HepG2 (cell line): Measurements from ENCODE around the gene PRKCSH. TPM values are rescaled to one million over a fixed set of nuclear protein-coding genes. Genes with fewer than 3 reads are reported as not detected.

ENCODE experiments used
- ATAC-seq: fragments of 200-7000 bp; cut with Tn5 transposase; 3 replicates; pipeline ENCODE4 v1.9.1; 2020; ENCODE audit warnings: mild to moderate bottlenecking, moderate library complexity
- BruUV-seq: library from RNA; stranded (reverse); fragments of 400-500 nt; replicated peaks from 2 replicates; lab custom pipeline; 2021; lab: Mats Ljungman, UMichigan
- CTCF ChIA-PET: fragments of 300-600 bp; formaldehyde crosslinking; extraction: SDS; loops from one replicate; lab custom pipeline; 2021; ENCODE audit warnings: low total read pairs, inconsistent platforms, low intra/inter-chr PET ratio; lab: Yijun Ruan, JAX
- POLR2A ChIA-PET: fragments of 350-600 bp; sonication (Branson Sonifier 250); formaldehyde crosslinking; loops from one replicate; lab custom pipeline; 2020; ENCODE audit warnings: antibody characterized with exemption, inconsistent platforms; lab: Yijun Ruan, JAX
- DNase-seq: peaks from one replicate; pipeline ENCODE4 v3.0.0-alpha.2; 2015; ENCODE audit warnings: low spot score
- FAIRE-seq: peaks from 3 replicates; lab custom pipeline; 2011; peaks lifted over from hg19 to GRCh38; lab: Jason Lieb, UNC
- H2AFZ ChIP-seq: one replicate; pipeline ENCODE4 v1.6.1; 2011; ENCODE audit warnings: low read length, inconsistent platforms
- H3K27ac ChIP-seq: fragments of 300-600 bp; 3 replicates; pipeline ENCODE4 v1.8.0; 2011; ENCODE audit warnings: mixed run types, mild to moderate bottlenecking, mixed read lengths, low read length, inconsistent platforms; ENCODE audit not compliant: insufficient read depth; ENCODE audit errors: extremely low read length
- H3K27me3 ChIP-seq, 2 experiments: fragments of 200-600 bp in 1 of 2; 2 replicates in 1 of 2; 3 replicates in 1 of 2; pipeline versions ENCODE4 v1.6.0 to v1.8.0; 2011; ENCODE audit warnings: low read length in 2 of 2, mild to moderate bottlenecking in 2 of 2, moderate library complexity in 2 of 2, inconsistent platforms in 1 of 2; ENCODE audit not compliant: insufficient read depth in 2 of 2, control insufficient read depth in 1 of 2
- H3K36me3 ChIP-seq, 2 experiments: fragments of 200-600 bp in 1 of 2; replicated peaks in 1 of 2; 2 replicates in 1 of 2; 3 replicates in 1 of 2; pipeline versions ENCODE4 v1.5.1 to v1.8.0; 2011; ENCODE audit warnings: low read length in 2 of 2, inconsistent platforms in 1 of 2; ENCODE audit not compliant: insufficient read depth in 2 of 2, control insufficient read depth in 1 of 2
- H3K4me1 ChIP-seq: 2 replicates; pipeline ENCODE4 v1.5.1; 2012; ENCODE audit warnings: low read length, inconsistent platforms; ENCODE audit not compliant: insufficient read depth
- H3K4me2 ChIP-seq: 2 replicates; pipeline ENCODE4 v1.6.0; 2011; ENCODE audit warnings: low read depth, low read length, inconsistent platforms
- H3K4me3 ChIP-seq, 3 experiments: fragments of 200-600 bp in 1 of 3; sonication (generic), shearing (Covaris generic) in 1 of 3; replicated peaks in 1 of 3; 2 replicates each; pipeline ENCODE4 v1.5.1; 2011 to 2016; ENCODE audit warnings: low read length in 3 of 3, inconsistent platforms in 2 of 3, low read depth in 2 of 3, mild to moderate bottlenecking in 2 of 3, control low read depth in 1 of 3, mixed read lengths in 1 of 3; ENCODE audit not compliant: insufficient read depth in 1 of 3
- H3K79me2 ChIP-seq: one replicate; pipeline ENCODE4 v1.6.1; 2011; ENCODE audit warnings: low read length, inconsistent platforms; ENCODE audit not compliant: insufficient read depth
- H3K9ac ChIP-seq: 2 replicates; pipeline ENCODE4 v1.6.0; 2011; ENCODE audit warnings: mild to moderate bottlenecking, low read depth, low read length, inconsistent platforms; ENCODE audit not compliant: insufficient read depth
- H3K9me3 ChIP-seq: 2 replicates; pipeline ENCODE4 v1.5.1; 2012; ENCODE audit warnings: mild to moderate bottlenecking, low read length
- H4K20me1 ChIP-seq: 2 replicates; pipeline ENCODE4 v1.6.0; 2011; ENCODE audit warnings: inconsistent platforms, mild to moderate bottlenecking, low read length, moderate library complexity; ENCODE audit not compliant: insufficient read depth
- CBX2 ChIP-seq, 2 experiments: fragments of 200-600 bp in 1 of 2; sonication (generic); formaldehyde crosslinking in 1 of 2; IDR thresholded peaks; 2 replicates each; pipeline versions ENCODE4 v1.7.0 to v1.8.1; 2018 to 2022; ENCODE audit warnings: low read depth in 2 of 2, low read length in 1 of 2, mild to moderate bottlenecking in 1 of 2, missing genetic modification reagents in 1 of 2
- THRA ChIP-seq: sonication (generic); formaldehyde crosslinking; IDR thresholded peaks from 2 replicates; pipeline ENCODE4 v1.4.0; 2020; ENCODE audit warnings: missing genetic modification reagents, borderline replicate concordance
- ZNF615 ChIP-seq: sonication (generic); formaldehyde crosslinking; IDR thresholded peaks from 2 replicates; pipeline ENCODE4 v1.5.0; 2020; ENCODE audit warnings: mild to moderate bottlenecking, missing genetic modification reagents, borderline replicate concordance
- ZNF788 ChIP-seq: sonication (generic); formaldehyde crosslinking; IDR thresholded peaks from 2 replicates; pipeline ENCODE4 v1.5.0; 2020; ENCODE audit warnings: mild to moderate bottlenecking, missing genetic modification reagents, borderline replicate concordance
- WGBS: methylation state at CpG from one replicate; pipeline ENCODE4 v1.1.6; 2017; ENCODE audit warnings: low lambda C conversion rate; 5-methylcytosine and 5-hydroxymethylcytosine counted together
- in situ Hi-C: cut with HindIII; loops from 2 replicates; pipeline ENCODE4 v1.10.0; 2017; ENCODE audit warnings: low pct_unique_long_range_greater_than_20kb; ENCODE audit not compliant: extremely low pct_ligation_motif_present
- intact Hi-C: fragments of 100-400 bp; cut with micrococcal nuclease; formaldehyde crosslinking; loops from one replicate; pipeline ENCODE4 v1.10.0; 2022; ENCODE audit not compliant: unreplicated experiment
- polyA plus RNA-seq, 8 experiments: library from polyadenylated mRNA; depleted of rRNA in 3 of 8; stranded (reverse) in 7 of 8; unstranded in 1 of 8; fragments of >200 nt; fragmentation: Illumina TruSeq in 4 of 8; extraction: Trizol in 4 of 8; gene quantifications; 2 replicates each; pipeline versions ENCODE4 v1.2.1 to v1.2.3, GENCODE V29; 2011 to 2016; ENCODE audit warnings: low read depth in 4 of 8, missing spikeins in 1 of 8, mixed read lengths in 1 of 8; ENCODE audit not compliant: insufficient read depth in 1 of 8
- total RNA-seq, 5 experiments: library from RNA; depleted of rRNA; stranded (reverse); fragments of >200 nt; fragmentation: Illumina TruSeq; extraction: Trizol; gene quantifications; 2 replicates each; pipeline ENCODE4 v1.2.3, GENCODE V29; 2016; ENCODE audit warnings: low read depth in 1 of 5

Gene PRKCSH
- total and polyA plus RNA-seq, 2 of the 13 experiments (the other 11 are each of a cell fraction or from before 2014, with no cell fraction given): 85.1 to 125 TPM

GRCh38 chr19:11423164-11423790, 12.2 kb upstream of the PRKCSH start:
- 43% methylated on average over 22 of the region's 27 CpGs for WGBS
- POLR2A ChIA-PET: interaction anchor here (1.4 to 2.2 kb wide), 2 partner anchors 12 to 49 kb away, joined by 3 to 14 read pairs; partner anchors contain the start of genes ODAD3, PRKCSH and SWSAP1

More at GRCh38 chr19:11423164-11423790, 12.2 kb upstream of the PRKCSH start:
- Histone ChIP-seq H3K36me3 (no peaks in the 10 kb centered on the region), H3K27ac (no peak overlapping the region), H4K20me1 (no peaks in the 10 kb centered on the region), H3K27me3 (peaks cover 3 to 35% of the 10 kb centered on the region in 2 experiments; a peak in 4 of 5 replicates), H2AFZ (no peak overlapping the region), H3K4me3 (no peak overlapping the region; a peak in 1 of 6 replicates), H3K9me3 (no peaks in the 10 kb centered on the region), H3K9ac (no peak overlapping the region), H3K79me2 (no peaks in the 10 kb centered on the region), H3K4me2 (peak overlapping the region; percentile 79), H3K4me1 (peaks cover 51% of the 10 kb centered on the region)
- no peak for DNase-seq
- CTCF ChIA-PET: no interaction called here
- intact Hi-C loops: loop anchor here (5.0 kb wide), 1 partner anchor 41 kb away; the partner anchor contains the start of gene EPOR
- ATAC-seq: no peak
- no peak for FAIRE-seq
- in situ Hi-C loops: loop anchor here (5.0 kb wide), 1 partner anchor 41 kb away; the partner anchor contains the start of gene EPOR
- TF ChIP-seq ZNF615 (no peak), THRA (no peak), CBX2 (IDR thresholded peaks at IDR 0.05; ENCODE audit: low read depth, low read length) (no peak), CBX2 (CRISPR knock-in tag; IDR thresholded peaks at IDR 0.05; ENCODE audit: low read depth) (no peak), ZNF788 (CRISPR knock-in tag) (no peak)
- no TSS peak for BruUV-seq
